Smooth muscle cell (in vitro differentiated cells): ENCODE results near the gene MKRN2. TPM values are rescaled to one million over a fixed set of nuclear protein-coding genes. Genes with fewer than 3 reads are reported as not detected.

Source experiments
- DNase-seq: peaks from one replicate; lab custom pipeline; 2025; ENCODE audit not compliant: unreplicated experiment; lab: John Stamatoyannopoulos, UW
- H2AFZ ChIP-seq: fragments of 200-600 bp; sonication (generic); 2 replicates; pipeline ENCODE4 v1.6.0; 2016; ENCODE audit warnings: antibody characterized with exemption, low read depth, mild to moderate bottlenecking
- H3F3A ChIP-seq: fragments of 200-600 bp; sonication (generic); 2 replicates; pipeline ENCODE4 v1.6.0; 2017; ENCODE audit warnings: antibody characterized with exemption, low read depth
- H3K27ac ChIP-seq: fragments of 200-600 bp; sonication (generic); 2 replicates; pipeline ENCODE4 v1.5.1; 2016; ENCODE audit warnings: low read depth, mild to moderate bottlenecking
- H3K27me3 ChIP-seq: fragments of 200-600 bp; sonication (generic); 2 replicates; pipeline ENCODE4 v1.6.1; 2016; ENCODE audit warnings: low read depth, mild to moderate bottlenecking
- H3K36me3 ChIP-seq: fragments of 200-600 bp; sonication (generic); 2 replicates; pipeline ENCODE4 v1.5.1; 2016; ENCODE audit warnings: low read depth
- H3K4me1 ChIP-seq: fragments of 200-600 bp; sonication (generic); 2 replicates; pipeline ENCODE4 v1.5.1; 2016; ENCODE audit warnings: low read depth
- H3K4me2 ChIP-seq: fragments of 200-600 bp; sonication (generic); 2 replicates; pipeline ENCODE4 v1.6.0; 2016; ENCODE audit warnings: mild to moderate bottlenecking
- H3K4me3 ChIP-seq: fragments of 200-600 bp; sonication (generic); 2 replicates; pipeline ENCODE4 v1.5.1; 2016; ENCODE audit warnings: mild to moderate bottlenecking
- H3K79me2 ChIP-seq: fragments of 200-600 bp; sonication (generic); 2 replicates; pipeline ENCODE4 v1.6.0; 2016; ENCODE audit warnings: low read depth, mild to moderate bottlenecking
- H3K9ac ChIP-seq: fragments of 200-600 bp; sonication (generic); 2 replicates; pipeline ENCODE4 v1.6.0; 2016; ENCODE audit warnings: low read depth
- H3K9me3 ChIP-seq: fragments of 200-600 bp; sonication (generic); replicated peaks from 2 replicates; pipeline ENCODE4 v1.5.1; 2016; ENCODE audit warnings: low read depth
- H4K20me1 ChIP-seq: fragments of 200-600 bp; sonication (generic); 2 replicates; pipeline ENCODE4 v1.6.0; 2016; ENCODE audit warnings: low read depth
- CTCF ChIP-seq: fragments of 200-600 bp; sonication (generic); IDR thresholded peaks from 2 replicates; pipeline ENCODE4 v1.5.1; 2017; ENCODE audit warnings: borderline replicate concordance, mild to moderate bottlenecking, antibody characterized with exemption; ENCODE audit not compliant: insufficient read depth, poor library complexity, severe bottlenecking
- WGBS: methylation state at CpG from one replicate; pipeline ENCODE4 v1.1.7; 2016; ENCODE audit warnings: low lambda C conversion rate; 5-methylcytosine and 5-hydroxymethylcytosine counted together
- polyA plus RNA-seq: library from polyadenylated mRNA; unstranded; fragments of >200 nt; fragmentation: Nextera tagmentation; extraction: Ambion mirVana; gene quantifications from 2 replicates; pipeline ENCODE4 v1.2.1, GENCODE V29; 2016
- small RNA-seq: library from RNA; depleted of rRNA; stranded (forward); fragments of <200 nt; gene quantifications from one replicate; pipeline ENCODE3, GENCODE V24; 2014
- total RNA-seq: library from RNA; depleted of rRNA; stranded (reverse); fragments of >200 nt; gene quantifications from 2 replicates; pipeline ENCODE4 v1.2.3, GENCODE V29; 2014

MKRN2 gene
- total and polyA plus RNA-seq, 2 experiments from 2014 or later, result 29.3 to 36.6 TPM

GRCh38 chr3:12632523-12632922 lies 75.6 kb downstream of the MKRN2 start:
- Histone ChIP-seq H4K20me1 (peaks cover 100% of the 10 kb centered on the region), H3K4me2 (no peak overlapping the region), H3F3A (no peaks in the 10 kb centered on the region), H3K4me1 (no peaks in the 10 kb centered on the region), H3K9me3 (no peaks in the 10 kb centered on the region), H3K79me2 (peaks cover 99% of the 10 kb centered on the region), H2AFZ (no peak overlapping the region), H3K9ac (no peak overlapping the region), H3K27me3 (no peaks in the 10 kb centered on the region), H3K4me3 (no peak overlapping the region), H3K36me3 (no peaks in the 10 kb centered on the region), H3K27ac (no peak overlapping the region)
- no peak for DNase-seq
- TF ChIP-seq CTCF, result no peak
- WGBS, result 90% methylated on average over 2 of the region's 2 CpGs

GRCh38 chr3:12633108-12633507 lies 76.2 kb downstream of the MKRN2 start:
- 96% methylated on average over 4 of the region's 4 CpGs for WGBS
- no peak for TF ChIP-seq CTCF
- H3K9ac ChIP-seq, result no peak overlapping the region
- DNase-seq, result no peak
- no peak overlapping the region for H3K4me3 ChIP-seq
- H3K36me3 ChIP-seq, result no peaks in the 10 kb centered on the region
- no peaks in the 10 kb centered on the region for H3K4me1 ChIP-seq
- H3K27me3 ChIP-seq, result no peaks in the 10 kb centered on the region
- H3F3A ChIP-seq, result no peaks in the 10 kb centered on the region
- no peak overlapping the region for H3K27ac ChIP-seq
- no peak overlapping the region for H3K4me2 ChIP-seq
- no peak overlapping the region for H2AFZ ChIP-seq
- no peaks in the 10 kb centered on the region for H3K9me3 ChIP-seq
- H3K79me2 ChIP-seq, result peaks cover 99% of the 10 kb centered on the region
- peaks cover 100% of the 10 kb centered on the region for H4K20me1 ChIP-seq

Small RNA genes within 50 kb of the gene (small RNA-seq; reads per million reads assigned to genes)
- gene RF00017 (not detected), gene RNA5SP123 (not detected), gene RNU6-377P (not detected)

Other genes starting within 250 kb of the MKRN2 start
- 3.9 and 4.8 TPM in 2 replicates for gene TSEN2, start 72.6 kb upstream of the MKRN2 start, total RNA-seq
- 2.3 and 3.6 TPM in 2 replicates for gene TSEN2, start 72.6 kb upstream of the MKRN2 start, polyA plus RNA-seq
- gene MKRN2OS, start 11.6 kb upstream of the MKRN2 start, total RNA-seq, result not detected in 2 replicates
- 1.1 TPM in 1 of 2 replicates, not detected in the other for gene MKRN2OS, start 11.6 kb upstream of the MKRN2 start, polyA plus RNA-seq
- gene RAF1, start 107.0 kb downstream of the MKRN2 start, total RNA-seq, result 72.2 and 75.4 TPM in 2 replicates
- 48.4 and 54.0 TPM in 2 replicates for gene RAF1, start 107.0 kb downstream of the MKRN2 start, polyA plus RNA-seq
- gene TMEM40, start 202.2 kb downstream of the MKRN2 start, total RNA-seq, result 6.4 and 6.7 TPM in 2 replicates
- 6.8 and 15.6 TPM in 2 replicates for gene TMEM40, start 202.2 kb downstream of the MKRN2 start, polyA plus RNA-seq
- gene CAND2, start 239.6 kb downstream of the MKRN2 start, total RNA-seq, result 2.7 and 4.8 TPM in 2 replicates
- gene CAND2, start 239.6 kb downstream of the MKRN2 start, polyA plus RNA-seq, result 2.1 and 2.9 TPM in 2 replicates